GM12892 (cell line): ENCODE data around the gene PPA1.

Source experiments
- POLR2A ChIP-seq: IDR thresholded peaks from 2 replicates; pipeline ENCODE4 v1.6.1; 2011; ENCODE audit warnings: low read depth, low read length, control low read depth
- POLR2AphosphoS5 ChIP-seq: IDR thresholded peaks from 2 replicates; pipeline ENCODE4 v1.6.1; 2011; ENCODE audit warnings: low read depth, low read length, control low read depth
- TAF1 ChIP-seq: IDR thresholded peaks from 2 replicates; pipeline ENCODE4 v1.6.1; 2011; ENCODE audit warnings: low read depth, mild to moderate bottlenecking, control low read depth, low read length, borderline replicate concordance

GRCh38 chr10:70241081-70241480, 7.9 kb upstream of the PPA1 start:
- TF ChIP-seq TAF1 (no peak), POLR2AphosphoS5 (no peak), POLR2A (no peak)
